CD8-positive, alpha-beta memory T cell (primary cell): ENCODE measurements around the gene TTC28. TPM values are rescaled to one million over a fixed set of nuclear protein-coding genes. Genes with fewer than 3 reads are reported as not detected.

Experiments
- CTCF ChIA-PET: fragments of 350-600 bp; sonication (Branson Sonifier 250); formaldehyde crosslinking; loops from one replicate; lab custom pipeline; 2021; ENCODE audit warnings: antibody characterized with exemption; lab: Charles Lee
- POLR2A ChIA-PET: fragments of 350-600 bp; sonication (Branson Sonifier 250); formaldehyde crosslinking; loops from one replicate; lab custom pipeline; 2021; ENCODE audit warnings: antibody characterized with exemption; lab: Charles Lee
- DNase-seq, 5 donors: peaks; one replicate each; pipeline versions ENCODE4 v3.0.0 to v3.0.0-alpha.2; 2020 to 2022; ENCODE audit warnings: mixed read lengths in 1 of 5
- H3K27ac ChIP-seq: one replicate; pipeline ENCODE4 v1.7.0; 2013; ENCODE audit warnings: low read depth, mild to moderate bottlenecking, low read length, moderate library complexity
- H3K27me3 ChIP-seq: 2 replicates; pipeline ENCODE4 v1.7.0; 2013; ENCODE audit warnings: low read length, mild to moderate bottlenecking; ENCODE audit not compliant: insufficient read depth, poor library complexity, severe bottlenecking
- H3K36me3 ChIP-seq: 2 replicates; pipeline ENCODE4 v1.7.0; 2013; ENCODE audit warnings: mild to moderate bottlenecking, low read length, moderate library complexity; ENCODE audit not compliant: insufficient read depth
- H3K4me1 ChIP-seq: 2 replicates; pipeline ENCODE4 v1.7.0; 2013; ENCODE audit warnings: mild to moderate bottlenecking, low read length, moderate library complexity; ENCODE audit not compliant: insufficient read depth
- H3K4me3 ChIP-seq: 2 replicates; pipeline ENCODE4 v1.7.0; 2013; ENCODE audit warnings: mild to moderate bottlenecking, low read length
- H3K9me3 ChIP-seq: 2 replicates; pipeline ENCODE4 v1.7.0; 2013; ENCODE audit warnings: mild to moderate bottlenecking, low read length
- H3K27ac Mint-ChIP-seq, 8 donors: one replicate each; pipeline ENCODE4 v1.8.0; 2020 to 2021; ENCODE audit warnings: mixed read lengths in 8 of 8, mild to moderate bottlenecking in 6 of 8, inconsistent platforms in 3 of 8, moderate library complexity in 3 of 8
- H3K27me3 Mint-ChIP-seq, 2 donors: one replicate each; pipeline ENCODE4 v1.8.0; 2020 to 2021; ENCODE audit warnings: mixed read lengths in 2 of 2, mild to moderate bottlenecking in 1 of 2, moderate library complexity in 1 of 2
- H3K36me3 Mint-ChIP-seq, 3 donors: one replicate each; pipeline ENCODE4 v1.8.0; 2020 to 2021; ENCODE audit warnings: mixed read lengths in 3 of 3, inconsistent platforms in 1 of 3, mild to moderate bottlenecking in 1 of 3
- H3K4me1 Mint-ChIP-seq, 3 donors: one replicate each; pipeline ENCODE4 v1.8.0; 2020 to 2021; ENCODE audit warnings: mixed read lengths in 3 of 3, inconsistent platforms in 1 of 3, mild to moderate bottlenecking in 1 of 3
- H3K4me3 Mint-ChIP-seq, 7 donors: one replicate each; pipeline ENCODE4 v1.8.0; 2020 to 2021; ENCODE audit warnings: mixed read lengths in 7 of 7, mild to moderate bottlenecking in 6 of 7, moderate library complexity in 4 of 7, inconsistent platforms in 2 of 7
- H3K9me3 Mint-ChIP-seq, 5 donors: one replicate each; pipeline ENCODE4 v1.8.0; 2020 to 2022; ENCODE audit warnings: mixed read lengths in 5 of 5, mild to moderate bottlenecking in 3 of 5, moderate library complexity in 2 of 5, inconsistent platforms in 1 of 5
- polyA plus RNA-seq: library from polyadenylated mRNA; unstranded; fragments of 300-500 nt; fragmentation: Illumina TruSeq; gene quantifications from one replicate; pipeline ENCODE4 v1.2.3, GENCODE V29; 2021
- total RNA-seq, 2 experiments: library from RNA; stranded (reverse); gene quantifications; one replicate each; pipeline ENCODE4 v1.2.3, GENCODE V29; 2021

Gene TTC28
- total and polyA plus RNA-seq, 3 experiments from 2014 or later, result 0.24 to 0.60 (median 0.51) TPM

GRCh38 chr22:27959335-27960090 is 720.1 kb downstream of the TTC28 start:
- POLR2A ChIA-PET, result no interaction called here
- CTCF ChIA-PET, result no interaction called here
- Histone ChIP-seq H3K36me3 (no peaks in the 10 kb centered on the region), H3K4me1 (no peaks in the 10 kb centered on the region), H3K9me3 (no peaks in the 10 kb centered on the region), H3K27me3 (no peaks in the 10 kb centered on the region), H3K27ac (no peak overlapping the region), H3K4me3 (no peak overlapping the region)
- Mint-ChIP-seq H3K27ac (no peak overlapping the region), H3K4me3 (no peak overlapping the region), H3K36me3 (peaks cover 1 to 12% (median 8%) of the 10 kb centered on the region in 3 donors), H3K4me1 (no peaks in the 10 kb centered on the region), H3K9me3 (no peaks in the 10 kb centered on the region), H3K27me3 (no peaks in the 10 kb centered on the region)
- no peak for DNase-seq

- H3K27ac Mint-ChIP-seq, result no peak overlapping the region
- no peak overlapping the region for H3K4me3 Mint-ChIP-seq
- H3K4me3 ChIP-seq, result no peak overlapping the region
- no peaks in the 10 kb centered on the region for H3K9me3 ChIP-seq
- POLR2A ChIA-PET, result no interaction called here
- H3K27ac ChIP-seq, result no peak overlapping the region
- H3K27me3 ChIP-seq, result no peaks in the 10 kb centered on the region
- peaks cover 3 to 9% (median 7%) of the 10 kb centered on the region in 3 donors for H3K36me3 Mint-ChIP-seq
- CTCF ChIA-PET, result no interaction called here
- H3K36me3 ChIP-seq, result no peaks in the 10 kb centered on the region
- H3K4me1 Mint-ChIP-seq, result no peaks in the 10 kb centered on the region
- H3K4me1 ChIP-seq, result no peaks in the 10 kb centered on the region
- H3K9me3 Mint-ChIP-seq, result no peaks in the 10 kb centered on the region
- no peaks in the 10 kb centered on the region for H3K27me3 Mint-ChIP-seq
- DNase-seq, result no peak
These were observed 726.9 kb downstream of the TTC28 start for GRCh38 chr22:27952779-27953178.

- no peak overlapping the region for H3K4me3 Mint-ChIP-seq
- H3K4me1 Mint-ChIP-seq, result no peaks in the 10 kb centered on the region
- Histone ChIP-seq H3K27ac (no peak overlapping the region), H3K4me3 (no peak overlapping the region), H3K9me3 (no peaks in the 10 kb centered on the region), H3K4me1 (no peaks in the 10 kb centered on the region), H3K36me3 (no peaks in the 10 kb centered on the region), H3K27me3 (no peaks in the 10 kb centered on the region)
- no peak for DNase-seq
- H3K9me3 Mint-ChIP-seq, result no peaks in the 10 kb centered on the region
- H3K27me3 Mint-ChIP-seq, result no peaks in the 10 kb centered on the region
- CTCF ChIA-PET, result no interaction called here
- no peak overlapping the region for H3K27ac Mint-ChIP-seq
- POLR2A ChIA-PET, result no interaction called here
- H3K36me3 Mint-ChIP-seq, result peaks cover 6 to 11% (median 9%) of the 10 kb centered on the region in 3 donors
These were observed 727.5 kb downstream of the TTC28 start for GRCh38 chr22:27952091-27952490.

GRCh38 chr22:27949421-27949820 is 730.2 kb downstream of the TTC28 start:
- no peaks in the 10 kb centered on the region for H3K36me3 ChIP-seq
- no peak overlapping the region for H3K4me3 Mint-ChIP-seq
- ChIA-PET CTCF (no interaction called here), POLR2A (no interaction called here)
- H3K9me3 ChIP-seq, result no peaks in the 10 kb centered on the region
- DNase-seq, result no peak
- H3K27me3 ChIP-seq, result no peaks in the 10 kb centered on the region
- no peak overlapping the region for H3K27ac ChIP-seq
- no peak overlapping the region for H3K27ac Mint-ChIP-seq
- H3K9me3 Mint-ChIP-seq, result no peaks in the 10 kb centered on the region
- no peaks in the 10 kb centered on the region for H3K4me1 ChIP-seq
- H3K4me1 Mint-ChIP-seq, result peaks cover 0 to 7% (median under 1%) of the 10 kb centered on the region in 3 donors
- H3K4me3 ChIP-seq, result no peak overlapping the region
- peaks cover 10 to 15% (median 11%) of the 10 kb centered on the region in 3 donors for H3K36me3 Mint-ChIP-seq
- H3K27me3 Mint-ChIP-seq, result no peaks in the 10 kb centered on the region

GRCh38 chr22:27948569-27948968 is 731.1 kb downstream of the TTC28 start:
- Mint-ChIP-seq H3K27me3 (no peaks in the 10 kb centered on the region), H3K36me3 (peaks cover 11 to 16% (median 12%) of the 10 kb centered on the region in 3 donors), H3K4me1 (peaks cover 0 to 9% (median 3%) of the 10 kb centered on the region in 3 donors), H3K4me3 (no peak overlapping the region), H3K27ac (no peak overlapping the region), H3K9me3 (no peaks in the 10 kb centered on the region)
- Histone ChIP-seq H3K4me1 (no peaks in the 10 kb centered on the region), H3K27me3 (no peaks in the 10 kb centered on the region), H3K36me3 (no peaks in the 10 kb centered on the region), H3K4me3 (no peak overlapping the region), H3K27ac (no peak overlapping the region), H3K9me3 (no peaks in the 10 kb centered on the region)
- CTCF ChIA-PET, result no interaction called here
- DNase-seq, result no peak
- POLR2A ChIA-PET, result no interaction called here

- no peaks in the 10 kb centered on the region for H3K9me3 Mint-ChIP-seq
- POLR2A ChIA-PET, result no interaction called here
- H3K4me3 ChIP-seq, result no peak overlapping the region
- DNase-seq, result no peak
- no peak overlapping the region for H3K27ac ChIP-seq
- peaks cover 0 to 9% (median 3%) of the 10 kb centered on the region in 3 donors for H3K4me1 Mint-ChIP-seq
- H3K9me3 ChIP-seq, result no peaks in the 10 kb centered on the region
- no peaks in the 10 kb centered on the region for H3K27me3 ChIP-seq
- H3K36me3 Mint-ChIP-seq, result peaks cover 11 to 17% (median 12%) of the 10 kb centered on the region in 3 donors
- no peaks in the 10 kb centered on the region for H3K36me3 ChIP-seq
- H3K27ac Mint-ChIP-seq, result no peak overlapping the region
- H3K4me1 ChIP-seq, result no peaks in the 10 kb centered on the region
- CTCF ChIA-PET, result interaction anchor here (0.7 kb wide), 1 partner anchor 330 kb away, joined by 3 read pairs; no protein-coding TSS in a partner anchor
- H3K4me3 Mint-ChIP-seq, result no peak overlapping the region
- no peaks in the 10 kb centered on the region for H3K27me3 Mint-ChIP-seq
These were observed 732.2 kb downstream of the TTC28 start for GRCh38 chr22:27947448-27947847.

GRCh38 chr22:27941143-27941542 is 738.5 kb downstream of the TTC28 start:
- H3K27ac Mint-ChIP-seq, result no peak overlapping the region
- H3K4me3 ChIP-seq, result no peak overlapping the region
- H3K9me3 Mint-ChIP-seq, result no peaks in the 10 kb centered on the region
- H3K9me3 ChIP-seq, result no peaks in the 10 kb centered on the region
- peaks cover 0 to 9% (median 3%) of the 10 kb centered on the region in 3 donors for H3K4me1 Mint-ChIP-seq
- no peaks in the 10 kb centered on the region for H3K27me3 ChIP-seq
- no peaks in the 10 kb centered on the region for H3K27me3 Mint-ChIP-seq
- H3K4me3 Mint-ChIP-seq, result no peak overlapping the region
- POLR2A ChIA-PET, result no interaction called here
- no peaks in the 10 kb centered on the region for H3K36me3 ChIP-seq
- H3K27ac ChIP-seq, result no peak overlapping the region
- CTCF ChIA-PET, result no interaction called here
- H3K36me3 Mint-ChIP-seq, result peaks cover 0 to 17% (median 12%) of the 10 kb centered on the region in 3 donors
- DNase-seq, result no peak
- no peaks in the 10 kb centered on the region for H3K4me1 ChIP-seq

GRCh38 chr22:27937453-27937852 is 742.2 kb downstream of the TTC28 start:
- Histone ChIP-seq H3K4me1 (no peaks in the 10 kb centered on the region), H3K27ac (no peak overlapping the region), H3K9me3 (no peaks in the 10 kb centered on the region), H3K27me3 (no peaks in the 10 kb centered on the region), H3K36me3 (no peaks in the 10 kb centered on the region), H3K4me3 (no peak overlapping the region)
- no peak for DNase-seq
- no peaks in the 10 kb centered on the region for H3K4me1 Mint-ChIP-seq
- ChIA-PET CTCF (no interaction called here), POLR2A (no interaction called here)
- no peaks in the 10 kb centered on the region for H3K9me3 Mint-ChIP-seq
- H3K27me3 Mint-ChIP-seq, result no peaks in the 10 kb centered on the region
- H3K4me3 Mint-ChIP-seq, result no peak overlapping the region
- H3K27ac Mint-ChIP-seq, result no peak overlapping the region
- peaks cover 7 to 24% (median 17%) of the 10 kb centered on the region in 3 donors for H3K36me3 Mint-ChIP-seq
